ENCODE results near the gene DBET.
"Not testable (repeated sequence)": the region's sequence is repeated elsewhere in the genome, so short reads cannot be mapped to it uniquely, and the experiment has no call there.

DBET gene

GRCh38 chr4:190049378-190050239 lies 14.7 kb upstream of the DBET start:
- FAIRE-seq; DNase-seq (ENCODE audit: low spot score): not testable (repeated sequence)

DNA sequence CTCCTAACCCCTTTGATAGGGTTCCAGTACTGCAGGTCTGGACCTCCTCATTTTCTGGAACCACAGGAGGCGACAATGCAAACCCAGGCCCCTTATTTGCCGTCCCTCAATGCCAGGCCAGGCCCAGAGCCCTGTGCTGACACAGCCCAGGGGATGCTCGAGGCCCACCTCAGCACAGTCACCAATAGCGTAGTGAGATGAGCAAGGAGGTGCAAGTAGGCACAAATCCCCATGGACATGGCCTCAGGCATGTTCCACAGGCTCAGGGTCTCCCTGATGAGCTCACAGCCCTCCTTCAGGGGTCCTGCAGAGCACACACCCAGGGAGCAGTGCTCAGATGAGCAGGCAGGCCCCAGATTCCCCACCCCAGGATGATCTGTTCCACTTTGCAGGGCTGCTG lies 5.3 kb upstream of the DBET start:
- not testable (repeated sequence) for DNase-seq (ENCODE audit: low spot score); FAIRE-seq

DNA sequence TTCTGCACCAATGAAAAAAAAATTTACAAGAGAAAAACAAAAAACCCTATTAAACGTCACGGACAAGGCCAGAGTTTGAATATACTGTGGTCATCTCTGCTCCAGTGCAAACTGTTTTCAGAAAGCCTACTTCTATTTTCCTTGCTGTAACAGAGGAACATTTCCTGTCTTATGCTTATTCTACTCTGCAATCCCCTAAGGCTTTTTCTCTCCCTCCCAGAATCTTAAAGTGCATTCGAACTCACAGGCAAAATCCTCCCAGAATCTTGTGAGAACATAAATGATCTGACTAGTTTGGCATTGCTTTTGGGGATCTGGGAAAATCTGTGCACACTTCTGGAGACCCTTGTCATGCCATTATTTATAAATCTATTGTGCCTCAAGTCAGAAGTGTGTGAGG lies 503 bp downstream of the DBET start:
- not testable (repeated sequence) for DNase-seq (ENCODE audit: low spot score); FAIRE-seq

GRCh38 chr4:190068351-190068750 lies 4.0 kb downstream of the DBET start:
- not testable (repeated sequence) for FAIRE-seq; DNase-seq (ENCODE audit: low spot score)

- not testable (repeated sequence) for DNase-seq (ENCODE audit: low spot score); FAIRE-seq
These were observed 28.8 kb downstream of the DBET start for GRCh38 chr4:190093052-190093451.

- FAIRE-seq; DNase-seq (ENCODE audit: low spot score): not testable (repeated sequence)
These were observed 29.7 kb downstream of the DBET start for GRCh38 chr4:190094031-190094430.

DNA sequence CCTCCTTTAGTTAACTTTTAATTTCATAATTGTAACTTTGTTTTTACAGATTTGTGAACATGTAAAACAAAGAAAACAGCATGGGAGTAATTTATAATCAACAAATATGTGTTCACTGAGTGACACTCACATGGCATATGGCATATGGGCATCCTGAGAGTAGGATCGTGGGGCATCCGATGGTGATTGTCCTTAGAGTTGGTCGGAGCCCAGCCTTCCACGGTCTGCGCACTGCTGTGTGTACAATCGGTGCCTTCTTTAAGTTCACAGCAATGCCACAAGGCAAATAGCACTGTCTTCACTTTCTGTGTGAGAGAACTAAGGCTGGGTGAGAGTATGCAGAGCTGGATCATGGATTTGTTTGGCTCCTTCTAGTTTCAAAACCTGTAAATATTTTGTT lies 31.0 kb downstream of the DBET start:
- not testable (repeated sequence) for FAIRE-seq; DNase-seq (ENCODE audit: low spot score)

GRCh38 chr4:190099605-190100004 lies 35.3 kb downstream of the DBET start:
- not testable (repeated sequence) for FAIRE-seq; DNase-seq (ENCODE audit: low spot score)

GRCh38 chr4:190101525-190101924 lies 37.2 kb downstream of the DBET start:
- DNase-seq (ENCODE audit: low spot score); FAIRE-seq: not testable (repeated sequence)

GRCh38 chr4:190106191-190106590 lies 41.9 kb downstream of the DBET start:
- not testable (repeated sequence) for FAIRE-seq; DNase-seq (ENCODE audit: low spot score)

- FAIRE-seq; DNase-seq (ENCODE audit: low spot score): not testable (repeated sequence)
These were observed 42.5 kb downstream of the DBET start for GRCh38 chr4:190106611-190107480.

DNA sequence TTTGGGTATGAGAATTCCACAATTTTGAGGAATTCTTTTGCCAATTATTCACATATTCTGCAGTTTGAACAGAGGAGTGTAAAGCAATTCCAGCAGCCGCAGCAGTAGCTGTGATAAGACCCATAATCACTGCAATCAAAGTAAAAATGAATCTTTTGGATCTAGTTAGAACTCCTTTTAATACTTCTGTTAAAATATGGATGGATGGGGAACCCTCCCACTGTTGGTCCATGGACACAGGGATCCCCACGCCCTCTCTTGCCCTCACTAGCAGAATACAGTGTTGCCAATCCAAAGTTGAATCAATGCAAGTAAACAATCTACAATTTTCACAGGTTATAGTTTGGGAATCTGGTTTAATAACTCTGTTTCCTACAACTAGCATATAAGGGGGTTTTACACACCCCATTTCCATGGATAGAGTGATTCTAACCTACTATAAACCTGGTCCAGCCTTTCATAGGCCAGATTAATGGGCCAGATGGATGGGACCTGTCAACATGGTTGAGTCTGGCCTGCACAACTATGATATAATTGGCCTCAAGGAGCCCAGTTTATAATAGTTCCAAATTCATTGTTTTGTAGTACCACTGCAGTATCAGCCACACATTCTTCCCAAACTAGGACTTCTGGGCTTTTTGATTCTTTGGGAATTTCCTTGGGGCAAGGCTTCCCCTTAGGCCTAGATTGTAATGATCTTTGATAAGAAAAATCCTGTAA lies 43.6 kb downstream of the DBET start:
- not testable (repeated sequence) for DNase-seq (ENCODE audit: low spot score); FAIRE-seq

- not testable (repeated sequence) for DNase-seq (ENCODE audit: low spot score); FAIRE-seq
These were observed 44.5 kb downstream of the DBET start for GRCh38 chr4:190108756-190109155.

GRCh38 chr4:190109390-190110011 lies 45.2 kb downstream of the DBET start:
- DNase-seq (ENCODE audit: low spot score); FAIRE-seq: not testable (repeated sequence)

- FAIRE-seq; DNase-seq (ENCODE audit: low spot score): not testable (repeated sequence)
These were observed 45.7 kb downstream of the DBET start for GRCh38 chr4:190110033-190110432.

GRCh38 chr4:190110570-190111295 lies 46.4 kb downstream of the DBET start:
- not testable (repeated sequence) for FAIRE-seq; DNase-seq (ENCODE audit: low spot score)

- DNase-seq (ENCODE audit: low spot score); FAIRE-seq: not testable (repeated sequence)
These were observed 48.6 kb downstream of the DBET start for GRCh38 chr4:190112879-190113278.

- DNase-seq (ENCODE audit: low spot score); FAIRE-seq: not testable (repeated sequence)
These were observed 50.7 kb downstream of the DBET start for GRCh38 chr4:190114991-190115390.
